ENCODE data around the gene GARNL3. TPM values are rescaled to one million over a fixed set of nuclear protein-coding genes. Genes with fewer than 3 reads are reported as not detected.

The GARNL3 gene
- polyA plus RNA-seq, 1 experiment = 2.2 TPM

- no peak for DNase-seq (ENCODE audit: low read depth)
- TF ChIP-seq CTCF (IDR thresholded peaks at IDR 0.05; ENCODE audit: insufficient read depth, low read depth, low read length) = no peak
- Histone ChIP-seq H3K4me3 (ENCODE audit: low read depth, low read length) (no peak overlapping the region), H3K27me3 (ENCODE audit: control insufficient read depth, insufficient read depth, low read length) (no peaks in the 10 kb centered on the region), H3K36me3 (ENCODE audit: control insufficient read depth, insufficient read depth, low read length) (no peaks in the 10 kb centered on the region)
- ChIA-PET POLR2A (no interaction called here), CTCF (interaction anchor here (1.0 to 1.4 kb wide), 2 partner anchors 9 to 10 kb away, joined by 3 read pairs; no protein-coding TSS in a partner anchor)
These were observed 3.4 kb downstream of the GARNL3 start for GRCh38 chr9:127267793-127268525.

GRCh38 chr9:127269449-127269848 lies 4.9 kb downstream of the GARNL3 start:
- Histone ChIP-seq H3K36me3 (ENCODE audit: control insufficient read depth, insufficient read depth, low read length) (no peaks in the 10 kb centered on the region), H3K27me3 (ENCODE audit: control insufficient read depth, insufficient read depth, low read length) (no peaks in the 10 kb centered on the region; the same call in 1 of the 2 replicates), H3K4me3 (ENCODE audit: low read depth, low read length) (no peak overlapping the region)
- CTCF ChIA-PET = interaction anchor here (1.6 to 2.0 kb wide), 2 partner anchors 14 to 79 kb away, joined by 4 to 6 read pairs; no protein-coding TSS in a partner anchor
- no peak for DNase-seq (ENCODE audit: low read depth)
- TF ChIP-seq CTCF (IDR thresholded peaks at IDR 0.05; ENCODE audit: insufficient read depth, low read depth, low read length) = no peak
- POLR2A ChIA-PET = no interaction called here

GRCh38 chr9:127273326-127273725 lies 8.8 kb downstream of the GARNL3 start:
- Histone ChIP-seq H3K36me3 (ENCODE audit: control insufficient read depth, insufficient read depth, low read length) (no peaks in the 10 kb centered on the region), H3K27me3 (ENCODE audit: control insufficient read depth, insufficient read depth, low read length) (no peaks in the 10 kb centered on the region; the same call in 1 of the 2 replicates), H3K4me3 (ENCODE audit: low read depth, low read length) (no peak overlapping the region)
- no peak for TF ChIP-seq CTCF (IDR thresholded peaks at IDR 0.05; ENCODE audit: insufficient read depth, low read depth, low read length)
- CTCF ChIA-PET = interaction anchor here (1.9 kb wide), 1 partner anchor 11 kb away, joined by 6 read pairs; no protein-coding TSS in a partner anchor
- DNase-seq (ENCODE audit: low read depth) = no peak
- POLR2A ChIA-PET = no interaction called here

GRCh38 chr9:127277099-127277498 lies 12.5 kb downstream of the GARNL3 start:
- no peak for DNase-seq (ENCODE audit: low read depth)
- ChIA-PET POLR2A (no interaction called here), CTCF (interaction anchor here (1.1 kb wide), 1 partner anchor 13 kb away, joined by 4 read pairs; no protein-coding TSS in a partner anchor)
- H3K36me3 ChIP-seq (ENCODE audit: control insufficient read depth, insufficient read depth, low read length) = no peaks in the 10 kb centered on the region
- no peak overlapping the region for H3K4me3 ChIP-seq (ENCODE audit: low read depth, low read length)
- TF ChIP-seq CTCF (IDR thresholded peaks at IDR 0.05; ENCODE audit: insufficient read depth, low read depth, low read length) = no peak
- no peaks in the 10 kb centered on the region; the same call in 1 of the 2 replicates for H3K27me3 ChIP-seq (ENCODE audit: control insufficient read depth, insufficient read depth, low read length)

GRCh38 chr9:127277770-127278169 lies 13.2 kb downstream of the GARNL3 start:
- ChIA-PET POLR2A (no interaction called here), CTCF (interaction anchor here (1.1 kb wide), 1 partner anchor 12 kb away, joined by 4 read pairs; no protein-coding TSS in a partner anchor)
- no peak for DNase-seq (ENCODE audit: low read depth)
- Histone ChIP-seq H3K36me3 (ENCODE audit: control insufficient read depth, insufficient read depth, low read length) (no peaks in the 10 kb centered on the region), H3K4me3 (ENCODE audit: low read depth, low read length) (no peak overlapping the region), H3K27me3 (ENCODE audit: control insufficient read depth, insufficient read depth, low read length) (no peaks in the 10 kb centered on the region; the same call in 1 of the 2 replicates)
- no peak for TF ChIP-seq CTCF (IDR thresholded peaks at IDR 0.05; ENCODE audit: insufficient read depth, low read depth, low read length)

All from BJ (cell line).